ENCODE measurements around the gene MYO1E.

DNA sequence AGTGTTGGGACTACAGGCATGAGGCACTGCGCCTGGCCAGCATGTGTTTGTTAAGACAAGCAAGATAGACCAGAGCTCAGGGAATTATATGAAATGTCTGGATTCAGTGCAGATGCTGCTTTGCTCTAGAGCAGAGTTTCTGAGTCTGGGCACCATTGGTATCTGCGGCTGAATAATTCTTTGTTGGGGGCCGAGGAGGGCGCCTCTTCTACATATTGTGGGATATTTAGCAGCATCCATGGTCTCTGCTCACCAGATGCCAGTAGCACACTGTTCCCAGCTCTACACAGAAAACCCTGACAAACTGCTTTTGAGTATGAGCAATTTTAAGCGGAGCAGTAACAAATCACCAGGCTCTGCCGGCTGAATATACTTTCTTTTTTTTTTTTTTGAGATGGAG, 169.7 kb downstream of the MYO1E start:
- TF ChIP-seq POLR2A (IDR thresholded peaks at IDR 0.05), result no peak
- TF ChIP-seq, protein P1, sequence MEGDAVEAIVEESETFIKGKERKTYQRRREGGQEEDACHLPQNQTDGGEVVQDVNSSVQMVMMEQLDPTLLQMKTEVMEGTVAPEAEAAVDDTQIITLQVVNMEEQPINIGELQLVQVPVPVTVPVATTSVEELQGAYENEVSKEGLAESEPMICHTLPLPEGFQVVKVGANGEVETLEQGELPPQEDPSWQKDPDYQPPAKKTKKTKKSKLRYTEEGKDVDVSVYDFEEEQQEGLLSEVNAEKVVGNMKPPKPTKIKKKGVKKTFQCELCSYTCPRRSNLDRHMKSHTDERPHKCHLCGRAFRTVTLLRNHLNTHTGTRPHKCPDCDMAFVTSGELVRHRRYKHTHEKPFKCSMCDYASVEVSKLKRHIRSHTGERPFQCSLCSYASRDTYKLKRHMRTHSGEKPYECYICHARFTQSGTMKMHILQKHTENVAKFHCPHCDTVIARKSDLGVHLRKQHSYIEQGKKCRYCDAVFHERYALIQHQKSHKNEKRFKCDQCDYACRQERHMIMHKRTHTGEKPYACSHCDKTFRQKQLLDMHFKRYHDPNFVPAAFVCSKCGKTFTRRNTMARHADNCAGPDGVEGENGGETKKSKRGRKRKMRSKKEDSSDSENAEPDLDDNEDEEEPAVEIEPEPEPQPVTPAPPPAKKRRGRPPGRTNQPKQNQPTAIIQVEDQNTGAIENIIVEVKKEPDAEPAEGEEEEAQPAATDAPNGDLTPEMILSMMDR (IDR thresholded peaks at IDR 0.05), result no peak
